LoVo (cell line): Measurements from ENCODE around the gene MGAT4A.
A peak's percentile ranks its signal among the peaks of the same experiment; 100 is the strongest.
"Not testable (repeated sequence)": the region's sequence is repeated elsewhere in the genome, so short reads cannot be mapped to it uniquely, and the experiment has no call there.

Experiments
- DNase-seq: peaks from one replicate; pipeline ENCODE4 v3.0.0-alpha.2; 2016; ENCODE audit warnings: low spot score

MGAT4A gene

DNA sequence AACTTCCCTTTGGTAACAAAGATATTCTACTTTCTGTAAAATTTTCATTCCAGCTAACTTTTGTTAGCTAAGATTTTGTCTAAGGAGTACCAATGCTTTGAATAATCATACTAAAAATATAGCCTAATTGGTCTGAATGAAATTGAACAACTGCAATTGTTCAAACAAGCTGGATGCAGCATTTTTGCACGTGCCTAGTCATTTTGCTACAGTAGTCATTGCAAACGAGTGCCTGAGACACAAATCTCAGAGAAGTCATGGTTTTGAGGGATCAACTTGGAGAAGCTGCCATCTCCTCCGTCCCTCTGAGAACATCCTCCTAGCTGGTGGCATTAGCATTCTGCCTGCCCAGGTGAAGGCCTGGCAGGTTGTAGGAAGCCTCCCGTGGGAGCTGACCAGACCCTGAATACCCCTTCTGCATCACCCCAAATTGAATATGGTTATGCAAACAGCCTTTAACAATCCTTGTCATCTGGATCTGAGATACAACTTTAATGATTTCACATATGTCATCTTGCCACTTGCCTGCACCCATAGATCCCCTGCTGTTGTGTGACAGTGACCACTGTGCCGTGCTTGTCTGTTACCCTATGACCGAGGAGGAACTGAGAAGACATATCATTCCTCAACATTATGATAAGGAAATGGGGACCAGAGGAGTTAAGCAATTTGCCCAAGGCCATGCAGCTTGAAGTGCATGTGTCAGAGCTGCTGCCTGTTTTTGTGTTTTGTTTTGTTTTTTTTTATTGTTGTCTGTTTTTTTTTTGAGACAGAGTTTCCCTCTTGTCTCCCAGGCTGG, 29.1 kb upstream of the MGAT4A start:
- DNase-seq: no peak

DNA sequence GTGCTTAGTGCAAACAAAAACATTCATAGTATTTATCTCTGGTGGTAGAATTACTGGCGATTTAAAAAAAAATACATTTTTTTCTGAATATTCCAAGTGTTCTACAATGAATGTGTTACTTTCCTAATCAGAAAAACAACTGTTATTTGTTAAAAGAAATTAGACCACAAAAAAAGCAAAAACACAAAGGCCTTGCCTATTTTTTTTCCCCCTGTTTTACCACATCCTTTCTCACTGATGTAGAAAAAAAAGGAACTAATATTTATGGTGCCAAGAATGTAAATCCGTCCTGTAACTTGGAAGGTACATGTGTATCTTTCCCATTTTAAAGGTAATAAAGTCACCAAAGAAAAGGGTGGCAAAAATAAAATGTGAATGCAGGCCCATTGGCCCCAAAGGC, 28.4 kb upstream of the MGAT4A start:
- no peak for DNase-seq

DNA sequence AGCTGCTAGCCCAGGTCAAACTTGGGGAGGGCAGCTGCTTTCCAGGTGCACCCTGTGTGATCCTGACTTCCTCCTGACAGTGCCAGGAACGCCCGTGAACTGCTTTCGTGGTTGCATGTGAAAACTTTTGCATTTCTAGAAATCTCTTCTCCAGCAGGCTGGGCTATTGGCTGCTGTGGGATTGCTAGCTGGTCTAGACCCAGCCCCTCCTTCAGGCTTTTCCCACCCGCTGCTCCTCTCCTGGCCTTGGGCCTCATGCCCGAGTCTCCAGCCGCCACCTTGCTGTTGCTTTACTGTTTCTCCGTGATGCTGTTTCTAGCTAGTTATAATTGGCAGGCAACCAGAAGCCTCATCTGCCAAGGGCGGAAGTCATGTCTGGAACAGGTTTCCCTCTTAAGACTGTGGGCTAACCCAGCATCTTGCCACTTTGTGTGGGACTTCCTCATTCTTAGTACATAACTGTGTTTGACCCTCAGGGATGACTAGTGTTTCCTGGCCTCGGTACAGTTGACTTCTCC, 27.0 kb upstream of the MGAT4A start:
- peak; percentile 75 for DNase-seq

DNA sequence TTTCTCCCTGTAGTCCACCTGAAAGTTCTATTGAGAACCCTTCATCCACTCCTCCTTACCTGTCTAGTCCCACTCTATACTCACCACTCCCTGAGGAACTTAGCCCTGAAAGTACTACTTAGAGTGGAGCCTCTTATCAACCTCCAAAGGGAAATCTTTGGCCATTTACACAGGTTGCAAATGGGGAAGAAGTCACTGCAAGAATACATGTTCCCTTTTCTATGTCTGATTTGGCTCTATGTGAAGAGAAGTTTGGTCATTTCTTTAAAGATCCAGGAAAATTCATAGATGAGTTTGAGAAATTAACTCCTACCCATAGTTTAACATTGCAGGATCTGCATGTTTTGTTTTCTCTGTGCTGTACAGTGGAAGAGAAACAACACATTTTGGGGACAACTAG, 22.9 kb upstream of the MGAT4A start:
- DNase-seq: no peak

DNA sequence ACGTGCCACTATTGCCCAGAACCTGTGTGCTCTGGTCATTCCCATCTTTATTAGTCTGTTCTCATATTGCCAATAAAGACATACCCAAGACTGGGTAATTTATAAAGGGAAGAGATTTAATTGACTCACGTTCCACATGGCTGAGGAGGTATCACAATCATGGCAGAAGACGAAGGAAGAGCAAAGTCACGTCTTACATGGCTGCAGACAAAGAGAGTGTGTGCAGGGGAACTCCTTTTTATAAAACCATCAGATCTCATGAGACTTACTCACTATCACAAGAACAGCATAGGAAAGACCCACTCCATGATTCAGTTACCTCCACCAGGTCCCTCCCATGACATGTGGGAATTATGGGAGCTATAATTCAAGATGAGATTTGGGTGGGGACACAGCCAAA, 21.8 kb upstream of the MGAT4A start:
- DNase-seq: not testable (repeated sequence)

DNA sequence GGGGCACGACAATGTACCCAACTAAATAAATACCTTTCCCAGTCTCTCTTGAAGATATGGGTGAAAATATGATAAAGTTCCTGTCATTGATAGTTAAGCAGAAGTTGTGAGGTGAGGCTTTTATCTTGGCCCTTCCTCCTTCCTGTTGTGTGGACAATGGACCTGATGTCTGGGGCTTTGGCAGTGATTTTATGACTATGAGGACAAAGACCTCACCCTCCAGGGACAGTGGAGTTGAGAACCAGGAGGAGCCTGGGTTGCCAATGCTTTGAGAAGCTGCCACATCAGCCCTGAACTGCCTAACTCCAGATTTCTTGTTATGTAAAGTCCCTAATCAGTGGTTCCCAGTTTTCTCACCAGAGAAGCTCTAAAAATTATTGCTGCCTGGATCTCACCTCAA, 20.8 kb upstream of the MGAT4A start:
- DNase-seq: no peak

DNA sequence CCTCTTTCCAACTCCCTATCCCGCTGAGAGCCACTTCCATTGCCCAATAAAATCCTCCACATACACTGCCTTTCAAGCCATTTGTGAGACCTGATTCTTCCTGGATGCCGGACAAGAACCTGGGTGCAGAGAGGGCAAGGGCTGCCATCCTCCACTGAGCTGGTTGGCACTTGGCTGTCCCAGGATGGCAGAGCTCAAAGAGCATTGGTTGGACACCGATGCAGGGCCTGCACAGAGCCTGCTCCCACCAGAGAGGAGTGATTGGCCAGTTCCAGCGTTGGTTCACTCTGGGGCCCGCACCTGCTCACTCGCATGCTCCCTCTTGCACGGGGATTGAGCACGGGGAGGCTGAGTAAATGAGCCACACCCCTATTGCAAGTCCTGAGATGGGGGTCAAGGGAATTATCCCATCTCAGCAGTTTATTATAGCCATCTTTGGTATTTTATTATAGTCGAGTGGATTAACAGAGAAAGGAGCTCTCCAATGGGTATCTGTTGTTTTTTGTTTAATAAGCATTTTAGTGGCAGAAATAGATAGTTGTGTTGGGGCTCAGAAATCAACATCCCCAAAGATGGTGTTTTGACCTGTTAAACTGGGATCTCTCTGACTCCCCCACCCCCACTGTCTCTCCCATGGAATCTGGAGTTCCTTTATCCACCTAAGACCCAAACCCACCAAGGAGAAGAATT, 19.8 kb upstream of the MGAT4A start:
- DNase-seq: no peak

DNA sequence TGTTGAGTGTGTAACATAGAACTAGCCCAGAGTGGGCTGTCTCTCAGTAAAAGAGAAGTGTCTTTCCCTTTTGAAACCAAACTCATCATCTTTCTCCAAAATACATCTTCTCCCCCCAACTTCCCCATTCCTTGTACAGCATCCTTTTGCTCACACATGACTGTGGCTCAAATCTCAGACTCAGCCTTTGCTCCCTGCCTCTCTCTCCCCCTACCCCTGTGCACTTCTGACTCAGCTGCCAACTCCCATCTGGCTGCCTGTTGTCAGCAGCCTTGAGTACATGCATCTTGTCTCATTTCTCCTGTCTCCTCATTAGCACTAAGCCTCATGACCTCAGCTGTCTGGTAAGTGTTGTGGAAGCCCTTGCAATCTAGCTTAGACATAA, 18.1 kb upstream of the MGAT4A start:
- DNase-seq: no peak

DNA sequence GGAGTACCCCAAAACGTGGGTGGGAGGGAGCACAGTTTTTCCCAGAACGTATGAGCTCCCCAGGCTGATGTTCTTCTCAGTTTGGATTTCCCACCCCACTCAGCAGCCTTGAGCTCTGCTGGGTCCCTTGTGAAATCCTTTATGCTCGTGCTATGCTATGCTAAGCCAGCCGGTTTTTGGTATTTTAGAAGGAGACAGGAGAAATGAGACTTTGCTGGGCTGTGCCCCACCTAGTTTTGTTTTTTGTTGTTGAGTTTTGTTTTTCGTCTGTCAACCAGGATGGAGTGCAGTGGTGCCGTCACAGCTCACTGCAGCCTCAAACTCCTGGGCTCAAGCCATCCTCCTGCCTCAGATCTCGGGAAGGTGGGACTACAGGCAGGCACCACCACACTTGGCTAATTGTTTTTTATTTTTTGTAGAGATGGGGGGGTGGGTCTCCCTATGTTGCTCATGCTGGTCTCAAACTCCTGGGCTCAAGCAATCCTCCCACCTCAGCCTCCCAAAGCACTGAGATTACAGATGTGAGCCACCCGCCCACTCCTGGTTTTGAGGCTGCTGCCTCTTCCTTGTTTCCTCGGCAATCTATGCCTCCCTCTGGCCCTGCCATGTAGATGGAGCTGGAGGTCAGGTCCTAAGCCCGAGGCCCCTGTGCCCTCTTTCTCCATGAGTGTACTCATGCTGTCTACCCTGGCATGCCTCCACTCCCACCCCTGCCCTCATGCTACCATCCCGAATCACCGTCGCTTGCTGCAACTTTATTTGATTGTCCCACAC, 17.5 kb upstream of the MGAT4A start:
- DNase-seq: no peak

DNA sequence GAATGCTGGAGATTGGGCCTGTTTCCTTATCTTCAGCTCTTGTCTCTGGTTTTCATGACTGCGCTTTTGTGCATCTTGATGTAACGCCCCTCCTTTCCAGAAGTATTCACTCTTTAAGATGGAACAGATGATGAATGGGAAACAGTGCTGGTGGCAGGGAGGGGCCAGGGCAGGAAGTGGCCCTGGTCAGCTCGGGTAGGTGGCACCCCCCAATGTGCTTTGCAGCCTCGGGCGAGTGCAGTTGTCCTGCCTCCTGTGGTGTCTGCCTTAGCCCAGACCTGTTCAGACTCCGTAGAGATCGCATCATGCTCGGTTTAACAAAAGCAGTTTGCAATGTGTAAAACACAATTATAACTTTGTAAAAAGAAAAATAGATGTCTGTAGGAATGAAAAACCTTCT, 17.0 kb upstream of the MGAT4A start:
- no peak for DNase-seq

DNA sequence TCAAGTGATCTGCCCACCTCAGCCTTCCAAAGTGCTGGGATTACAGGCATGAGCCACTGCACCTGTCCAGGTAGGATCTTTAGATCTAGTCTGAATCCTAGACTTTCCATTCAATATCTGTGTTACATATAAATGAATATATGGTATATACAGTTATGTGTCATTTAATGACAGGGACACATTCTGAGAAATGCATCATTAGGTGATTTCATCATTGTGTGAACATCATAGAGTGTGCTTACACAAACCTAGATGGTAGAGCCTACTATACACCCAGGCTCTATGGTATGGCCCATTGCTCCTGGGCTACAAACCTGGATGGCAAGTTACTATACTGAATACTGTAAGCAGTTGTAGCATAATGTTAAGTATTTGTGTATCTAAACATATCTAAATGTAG, 15.5 kb upstream of the MGAT4A start:
- no peak for DNase-seq

DNA sequence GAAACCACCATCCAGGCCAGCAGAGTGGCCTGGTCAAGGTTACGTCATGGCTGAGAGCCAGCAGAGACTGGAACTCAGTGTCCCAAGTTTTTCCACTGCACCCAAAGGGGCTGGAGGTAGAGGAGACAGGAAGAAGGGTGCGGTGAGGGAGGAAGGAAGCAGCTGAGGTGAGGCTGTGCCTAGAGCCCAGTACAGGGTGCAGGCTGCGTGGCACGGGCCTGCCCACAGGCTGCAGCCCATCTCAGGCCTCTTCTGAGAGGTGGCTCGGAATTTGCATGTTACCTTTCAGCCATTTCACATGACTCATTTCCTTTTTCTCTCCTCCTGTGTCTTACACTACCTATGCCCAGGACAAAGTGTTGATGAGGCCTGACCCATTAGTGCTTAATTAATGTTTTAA, 13.7 kb upstream of the MGAT4A start:
- DNase-seq: no peak

DNA sequence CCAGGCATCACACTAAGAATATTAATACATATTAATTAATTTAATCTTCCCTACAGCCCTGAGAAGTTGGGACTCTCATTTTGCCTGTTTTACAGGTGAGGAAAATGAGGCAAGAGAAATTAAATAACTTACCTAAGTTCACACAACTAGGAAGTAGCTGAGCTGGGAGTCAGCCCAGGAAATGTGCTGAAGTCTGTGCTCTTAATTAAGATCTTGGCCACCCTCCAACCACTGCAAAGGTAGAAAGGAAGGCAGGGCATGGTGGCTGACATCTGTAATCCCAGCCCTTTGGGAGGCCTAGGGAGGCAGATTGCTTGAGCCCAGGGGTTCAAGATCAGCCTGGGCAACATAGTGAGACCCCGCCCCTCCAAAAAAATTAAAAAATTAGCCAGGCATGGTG, 12.9 kb upstream of the MGAT4A start:
- no peak for DNase-seq

DNA sequence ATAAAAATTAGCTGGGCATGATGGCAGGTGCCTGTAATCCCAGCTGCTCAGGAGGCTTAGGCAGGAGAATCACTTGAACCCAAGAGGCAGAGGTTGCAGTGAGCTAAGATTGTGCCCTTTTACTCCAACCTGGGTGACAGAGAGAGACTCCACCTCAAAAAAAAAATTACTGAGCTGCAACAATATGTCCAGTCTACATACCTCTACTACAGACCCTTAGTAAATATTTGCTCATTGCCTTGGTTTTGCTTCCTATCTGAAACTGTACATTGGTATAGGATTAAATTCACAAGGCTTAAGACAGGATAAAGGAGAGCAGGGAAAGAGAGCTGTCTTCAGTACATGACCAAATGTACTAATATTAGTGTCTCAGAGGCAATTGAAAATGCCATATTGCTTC, 8.1 kb upstream of the MGAT4A start:
- no peak for DNase-seq

DNA sequence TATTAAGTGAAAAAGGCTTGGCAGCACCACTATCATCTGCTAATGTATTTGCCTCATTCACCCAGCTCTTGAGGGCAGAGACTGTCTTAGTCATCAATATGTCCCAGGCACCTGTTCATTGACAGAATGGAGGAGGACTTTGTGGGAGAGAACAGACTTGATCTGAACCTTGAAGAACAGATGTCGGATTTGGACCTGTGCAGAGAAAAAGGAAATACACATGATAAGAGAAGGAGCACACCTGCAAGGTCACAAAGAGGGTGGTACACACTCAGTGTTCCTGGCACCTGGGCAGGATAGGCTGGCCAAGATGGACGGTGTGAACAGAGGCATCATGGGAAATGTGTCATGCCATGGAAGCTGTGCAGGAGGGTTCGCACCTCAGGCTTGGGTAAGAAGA, 7.4 kb upstream of the MGAT4A start:
- no peak for DNase-seq

DNA sequence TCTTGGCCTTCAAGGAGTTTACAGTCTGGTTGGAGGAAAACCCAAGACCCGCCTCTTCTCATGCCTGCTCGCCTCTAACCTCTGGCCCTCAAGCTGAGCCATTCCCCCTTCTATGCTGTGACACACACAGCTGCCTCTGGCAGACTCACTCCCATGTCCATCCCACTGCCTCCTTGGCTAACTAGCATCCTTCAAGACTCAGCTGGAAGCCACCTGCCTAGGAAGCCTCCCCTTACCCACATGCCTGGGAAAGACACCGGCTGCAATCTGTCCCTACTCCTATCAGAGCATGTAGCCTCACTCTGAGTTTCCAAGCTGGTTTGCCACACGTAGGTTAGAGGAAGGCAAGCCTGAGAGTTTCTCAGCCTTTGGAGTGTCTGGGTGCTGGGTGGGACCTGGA, 6.9 kb upstream of the MGAT4A start:
- no peak for DNase-seq

DNA sequence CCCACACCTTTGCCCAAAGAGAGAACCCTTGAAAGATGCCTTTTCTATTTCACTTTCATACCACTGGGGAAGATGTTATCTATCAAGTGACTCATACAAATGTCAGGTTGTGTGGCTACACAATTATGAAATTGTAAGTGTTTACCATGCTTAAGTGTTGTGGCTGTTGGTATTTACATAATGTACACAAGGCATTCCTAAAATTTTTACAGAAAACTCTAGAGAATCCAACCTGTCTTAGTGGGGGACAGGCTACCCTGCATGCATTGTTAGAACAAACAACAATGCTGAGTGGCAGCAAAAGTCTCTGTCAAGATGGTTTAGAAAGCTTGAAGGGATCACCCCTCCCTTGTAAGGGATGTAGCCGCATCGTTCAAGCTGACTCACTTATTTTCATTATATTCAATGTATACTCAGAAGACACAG, 5.5 kb upstream of the MGAT4A start:
- DNase-seq: no peak

DNA sequence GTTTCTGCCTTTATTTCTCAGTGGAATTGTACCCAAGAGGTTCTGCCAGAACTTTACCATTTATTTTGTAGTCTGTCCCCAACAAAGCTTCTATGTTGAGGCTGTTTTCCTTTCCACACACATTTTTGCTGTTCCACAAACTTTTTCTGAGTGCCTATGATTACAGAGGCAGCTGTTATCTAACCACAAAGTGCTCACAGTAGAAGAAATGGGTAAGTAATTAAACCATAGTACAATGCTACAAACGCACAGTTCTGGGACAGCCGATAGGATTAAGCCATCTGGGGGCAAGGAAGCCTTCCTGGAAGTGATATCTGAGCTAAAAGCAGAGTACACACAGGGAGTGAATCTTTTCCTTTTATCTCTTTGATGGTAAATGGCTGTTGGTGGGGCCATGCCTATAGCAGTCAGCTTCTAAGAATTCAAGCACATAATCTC, 3.9 kb upstream of the MGAT4A start:
- no peak for DNase-seq

DNA sequence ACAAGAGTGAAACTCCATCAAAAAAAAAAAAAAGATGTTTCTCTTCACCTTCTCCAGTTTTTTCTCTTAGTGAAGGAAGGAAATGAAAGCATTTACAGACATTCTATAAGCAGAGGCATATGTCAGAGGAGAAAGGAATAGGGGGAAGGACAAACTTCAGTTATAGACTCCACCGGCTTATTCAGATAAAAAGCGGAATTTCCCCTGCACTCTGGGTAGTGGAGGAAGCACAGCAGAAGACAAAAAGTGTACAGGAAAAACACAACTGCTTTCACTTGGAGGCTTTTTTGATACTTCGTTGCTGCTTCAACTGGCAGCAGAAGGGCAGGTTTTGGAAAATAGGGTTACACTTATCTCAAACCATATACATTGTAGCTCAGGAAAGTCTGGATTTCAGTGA, 3.2 kb upstream of the MGAT4A start:
- no peak for DNase-seq

DNA sequence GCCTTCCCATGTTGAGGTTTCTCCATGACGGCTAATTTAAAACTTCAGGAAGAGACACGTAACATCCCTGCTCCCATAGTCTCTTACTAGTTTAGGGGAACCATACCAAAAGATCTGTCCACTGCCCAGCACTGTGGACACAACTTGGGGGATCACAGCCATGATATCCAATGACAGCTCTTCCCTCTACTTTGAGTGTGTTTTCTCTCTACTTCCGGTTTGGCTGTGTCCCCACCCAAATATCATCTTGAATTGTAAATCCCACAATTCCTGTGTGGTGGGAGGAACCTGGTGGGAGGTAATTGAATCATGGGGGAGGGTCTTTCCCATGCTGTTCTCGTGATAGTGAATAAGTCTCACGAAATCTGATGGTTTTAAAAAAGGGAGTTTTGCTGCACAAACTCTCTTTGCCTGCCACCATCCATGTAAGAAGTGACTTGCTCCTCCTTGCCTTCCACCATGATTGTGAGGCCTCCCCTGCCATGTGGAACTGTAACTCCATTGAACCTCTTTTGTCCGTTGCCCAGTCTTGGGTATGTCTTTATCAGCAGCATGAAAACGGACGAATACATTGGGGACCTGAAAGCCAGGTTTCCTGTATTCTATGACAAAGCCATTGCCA, 1.6 kb upstream of the MGAT4A start:
- no peak for DNase-seq

DNA sequence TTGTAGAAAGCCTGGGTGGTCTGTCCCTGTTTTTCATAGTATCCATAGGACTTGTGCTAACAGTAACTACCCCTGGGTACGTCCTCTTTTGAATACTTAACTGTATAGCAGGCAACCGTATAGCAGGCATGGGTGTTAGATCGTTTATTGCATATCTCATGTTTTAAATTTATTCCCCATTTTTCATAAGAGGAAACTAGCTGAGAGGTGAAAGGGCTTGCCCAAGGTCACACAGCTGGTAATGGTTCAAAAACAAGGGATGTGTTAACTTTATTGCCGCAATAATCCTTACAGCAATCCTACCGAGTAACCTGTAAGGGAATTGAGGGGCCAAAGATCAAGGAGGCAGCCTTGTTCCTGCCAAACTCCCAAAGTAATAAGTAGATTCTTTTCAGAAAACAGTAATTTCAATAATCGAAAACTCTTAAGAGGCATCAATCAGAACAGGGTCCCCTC, 990 bp upstream of the MGAT4A start:
- DNase-seq: no peak

DNA sequence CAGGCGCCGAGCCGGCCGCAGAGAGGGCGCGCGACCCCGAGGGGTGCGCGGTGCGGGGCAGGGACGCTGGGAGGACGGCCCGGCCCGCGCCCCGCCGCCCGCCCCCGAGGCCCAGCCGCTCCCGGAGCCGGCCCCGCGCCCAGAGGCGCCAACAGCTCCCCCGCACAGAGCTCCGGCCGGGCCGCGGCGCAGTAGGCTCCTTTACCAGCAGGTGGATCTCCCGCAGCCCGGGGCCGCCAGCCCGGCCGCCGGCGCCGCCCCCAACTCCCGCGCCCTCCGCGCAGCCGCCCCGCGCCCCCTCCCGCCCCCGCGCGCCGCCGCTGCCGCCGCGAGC, 258 bp downstream of the MGAT4A start:
- DNase-seq: peak; percentile 65
